ENCODE measurements around the gene DNLZ.

- TF ChIP-seq, protein P1, sequence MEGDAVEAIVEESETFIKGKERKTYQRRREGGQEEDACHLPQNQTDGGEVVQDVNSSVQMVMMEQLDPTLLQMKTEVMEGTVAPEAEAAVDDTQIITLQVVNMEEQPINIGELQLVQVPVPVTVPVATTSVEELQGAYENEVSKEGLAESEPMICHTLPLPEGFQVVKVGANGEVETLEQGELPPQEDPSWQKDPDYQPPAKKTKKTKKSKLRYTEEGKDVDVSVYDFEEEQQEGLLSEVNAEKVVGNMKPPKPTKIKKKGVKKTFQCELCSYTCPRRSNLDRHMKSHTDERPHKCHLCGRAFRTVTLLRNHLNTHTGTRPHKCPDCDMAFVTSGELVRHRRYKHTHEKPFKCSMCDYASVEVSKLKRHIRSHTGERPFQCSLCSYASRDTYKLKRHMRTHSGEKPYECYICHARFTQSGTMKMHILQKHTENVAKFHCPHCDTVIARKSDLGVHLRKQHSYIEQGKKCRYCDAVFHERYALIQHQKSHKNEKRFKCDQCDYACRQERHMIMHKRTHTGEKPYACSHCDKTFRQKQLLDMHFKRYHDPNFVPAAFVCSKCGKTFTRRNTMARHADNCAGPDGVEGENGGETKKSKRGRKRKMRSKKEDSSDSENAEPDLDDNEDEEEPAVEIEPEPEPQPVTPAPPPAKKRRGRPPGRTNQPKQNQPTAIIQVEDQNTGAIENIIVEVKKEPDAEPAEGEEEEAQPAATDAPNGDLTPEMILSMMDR (IDR thresholded peaks at IDR 0.05): no peak
- no peak for TF ChIP-seq POLR2A (IDR thresholded peaks at IDR 0.05)
Measured at GRCh38 chr9:136336156-136336870, 27.2 kb downstream of the DNLZ start.

All from thyroid gland (tissue), 4 donors.